Measurements from ENCODE around the gene PTGER4.

The PTGER4 gene

GRCh38 chr5:40648150-40648549 lies 31.6 kb upstream of the PTGER4 start:
- no peak for DNase-seq
- WGBS (ENCODE audit: insufficient coverage) = no CpG with 5 or more reads among the region's 1 CpG
- CTCF ChIA-PET = interaction anchor here (0.9 kb wide), 1 partner anchor 13 kb away, joined by 3 read pairs; no protein-coding TSS in a partner anchor
- Histone ChIP-seq H3K4me3 (ENCODE audit: control insufficient read depth in 1 of 7, extremely low read depth in 1 of 7, insufficient read depth in 4 of 7, low read depth in 2 of 7, low read length in 6 of 7) (no peak overlapping the region), H3K36me3 (ENCODE audit: control insufficient read depth in 4 of 4, insufficient read depth in 4 of 4, low read length in 3 of 4) (no peaks in the 10 kb centered on the region), H3K9me3 (ENCODE audit: control extremely low read depth in 1 of 5, control insufficient read depth in 4 of 5, insufficient read depth in 2 of 5, low read depth in 1 of 5, low read length in 4 of 5) (no peaks in the 10 kb centered on the region), H3K4me1 (ENCODE audit: control extremely low read depth in 1 of 4, control insufficient read depth in 4 of 4, insufficient read depth in 4 of 4, low read length in 3 of 4) (peaks cover 2 to 28% (median 10%) of the 10 kb centered on the region in 4 experiments), H3K27ac (ENCODE audit: insufficient read depth in 1 of 2, low read depth in 1 of 2, low read length in 2 of 2, poor library complexity in 1 of 2, severe bottlenecking in 2 of 2) (no peak overlapping the region), H3K27me3 (replicated peaks in 2 of 5; ENCODE audit: control insufficient read depth in 4 of 5, insufficient read depth in 5 of 5, low read length in 4 of 5) (no peaks in the 10 kb centered on the region)
- POLR2A ChIA-PET = no interaction called here

DNA sequence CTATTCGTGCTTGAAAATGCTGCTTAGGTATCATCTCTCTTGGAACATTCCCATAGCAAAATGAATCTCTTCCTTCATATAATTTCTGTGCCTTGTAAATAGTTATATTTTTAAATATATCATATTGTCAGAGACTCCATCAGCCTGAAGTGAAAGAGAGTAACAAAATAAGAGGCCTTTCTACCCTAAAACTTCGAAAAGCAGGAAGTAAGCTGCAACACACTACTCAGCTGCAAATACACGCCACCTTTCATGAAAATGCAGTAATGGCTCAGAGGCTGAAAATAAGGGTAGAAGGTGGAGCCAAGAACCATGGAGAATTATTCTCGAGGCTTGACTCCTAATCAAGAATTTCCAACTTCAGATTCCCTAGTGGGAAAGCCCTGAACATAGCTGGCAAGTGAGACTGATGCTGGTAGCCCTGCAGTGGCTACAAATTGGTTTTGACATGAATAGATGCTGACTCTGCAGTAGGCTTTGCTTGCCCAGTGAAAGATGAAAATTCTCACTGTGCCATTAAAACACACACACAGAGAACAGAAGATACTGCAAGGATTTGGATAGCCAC lies 30.2 kb upstream of the PTGER4 start:
- POLR2A ChIA-PET = no interaction called here
- peaks cover 9 to 42% (median 18%) of the 10 kb centered on the region in 4 experiments for H3K4me1 ChIP-seq (ENCODE audit: control extremely low read depth in 1 of 4, control insufficient read depth in 4 of 4, insufficient read depth in 4 of 4, low read length in 3 of 4)
- 39% methylated on average over 2 of the region's 4 CpGs for WGBS (ENCODE audit: insufficient coverage)
- H3K27ac ChIP-seq (ENCODE audit: insufficient read depth in 1 of 2, low read depth in 1 of 2, low read length in 2 of 2, poor library complexity in 1 of 2, severe bottlenecking in 2 of 2) = no peak overlapping the region
- H3K4me3 ChIP-seq (ENCODE audit: control insufficient read depth in 1 of 7, extremely low read depth in 1 of 7, insufficient read depth in 4 of 7, low read depth in 2 of 7, low read length in 6 of 7) = no peak overlapping the region
- H3K27me3 ChIP-seq (replicated peaks in 2 of 5; ENCODE audit: control insufficient read depth in 4 of 5, insufficient read depth in 5 of 5, low read length in 4 of 5) = no peaks in the 10 kb centered on the region
- no peaks in the 10 kb centered on the region for H3K9me3 ChIP-seq (ENCODE audit: control extremely low read depth in 1 of 5, control insufficient read depth in 4 of 5, insufficient read depth in 2 of 5, low read depth in 1 of 5, low read length in 4 of 5)
- H3K36me3 ChIP-seq (ENCODE audit: control insufficient read depth in 4 of 4, insufficient read depth in 4 of 4, low read length in 3 of 4) = no peaks in the 10 kb centered on the region
- CTCF ChIA-PET = interaction anchor here (1.3 kb wide), 1 partner anchor 28 kb away, joined by 3 read pairs; no protein-coding TSS in a partner anchor
- peak in 2 of 3 donors; percentile 51 to 60 for DNase-seq

DNA sequence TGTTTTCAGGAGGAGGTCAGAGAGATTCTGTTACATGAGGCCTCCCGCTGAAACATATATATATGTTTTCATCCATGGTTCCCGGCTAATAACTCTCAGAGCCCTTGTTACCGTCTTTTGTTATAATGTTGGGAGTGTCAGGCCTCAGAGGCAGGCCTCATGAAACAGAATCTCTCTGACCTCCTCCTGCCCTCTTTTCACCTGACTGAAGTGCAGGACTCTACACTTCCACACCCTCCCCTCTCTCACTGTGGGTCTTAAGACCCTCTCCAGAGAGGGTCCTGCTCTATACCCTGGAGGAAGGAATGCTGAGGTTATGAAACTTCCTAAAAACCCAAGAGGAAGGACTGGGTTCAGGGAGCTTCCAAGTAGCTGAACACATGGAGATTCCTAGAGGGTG lies 28.5 kb upstream of the PTGER4 start:
- POLR2A ChIA-PET = no interaction called here
- no peak overlapping the region for H3K4me3 ChIP-seq (ENCODE audit: control insufficient read depth in 1 of 7, extremely low read depth in 1 of 7, insufficient read depth in 4 of 7, low read depth in 2 of 7, low read length in 6 of 7)
- WGBS (ENCODE audit: insufficient coverage) = no CpG with 5 or more reads among the region's 3 CpGs
- H3K9me3 ChIP-seq (ENCODE audit: control extremely low read depth in 1 of 5, control insufficient read depth in 4 of 5, insufficient read depth in 2 of 5, low read depth in 1 of 5, low read length in 4 of 5) = no peaks in the 10 kb centered on the region
- no peak for DNase-seq
- CTCF ChIA-PET = interaction anchor here (0.9 to 1.7 kb wide), 2 partner anchors 29 to 37 kb away, joined by 3 read pairs; partner anchors contain the start of gene PTGER4
- H3K36me3 ChIP-seq (ENCODE audit: control insufficient read depth in 4 of 4, insufficient read depth in 4 of 4, low read length in 3 of 4) = no peaks in the 10 kb centered on the region
- H3K27ac ChIP-seq (ENCODE audit: insufficient read depth in 1 of 2, low read depth in 1 of 2, low read length in 2 of 2, poor library complexity in 1 of 2, severe bottlenecking in 2 of 2) = no peak overlapping the region
- H3K4me1 ChIP-seq (ENCODE audit: control extremely low read depth in 1 of 4, control insufficient read depth in 4 of 4, insufficient read depth in 4 of 4, low read length in 3 of 4) = peaks cover 9 to 48% (median 23%) of the 10 kb centered on the region in 4 experiments
- H3K27me3 ChIP-seq (replicated peaks in 2 of 5; ENCODE audit: control insufficient read depth in 4 of 5, insufficient read depth in 5 of 5, low read length in 4 of 5) = no peaks in the 10 kb centered on the region

DNA sequence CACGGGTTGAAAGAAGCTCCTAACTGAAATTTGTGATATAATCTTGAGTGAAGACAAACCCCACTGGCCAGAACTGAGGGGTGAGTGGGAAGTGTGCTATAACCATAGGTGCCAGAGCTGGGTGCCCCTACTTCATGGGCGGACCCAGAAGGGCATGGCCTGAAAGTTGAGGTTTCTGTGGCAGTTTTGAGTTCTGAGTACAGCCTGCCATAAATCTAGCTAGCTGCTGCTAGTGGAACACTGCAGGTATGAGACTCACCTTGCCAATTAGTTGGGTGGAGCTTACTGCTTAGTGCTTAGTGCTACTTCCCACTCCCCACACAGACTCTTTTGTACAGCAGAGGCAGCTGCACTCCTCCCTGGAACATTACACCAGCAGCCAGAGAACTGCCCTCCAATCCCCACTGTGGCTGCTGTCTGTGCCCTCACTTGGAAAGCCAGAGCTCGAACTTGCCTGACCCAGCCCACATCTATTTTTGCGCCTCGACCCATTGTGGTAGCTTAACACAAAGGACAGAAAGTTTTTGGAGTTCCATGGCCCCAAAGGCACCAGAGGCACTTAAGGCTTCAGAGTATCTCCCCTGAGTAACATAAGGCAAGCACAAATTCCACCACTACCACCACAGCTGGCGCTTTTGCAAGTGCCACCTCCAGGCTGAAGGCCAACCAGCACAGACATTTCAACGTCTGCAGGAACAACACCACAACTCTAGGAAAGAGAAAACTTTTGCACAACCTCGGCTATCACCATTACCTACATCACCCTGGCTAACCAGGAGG lies 27.1 kb upstream of the PTGER4 start:
- Histone ChIP-seq H3K36me3 (ENCODE audit: control insufficient read depth in 4 of 4, insufficient read depth in 4 of 4, low read length in 3 of 4) (no peaks in the 10 kb centered on the region), H3K9me3 (ENCODE audit: control extremely low read depth in 1 of 5, control insufficient read depth in 4 of 5, insufficient read depth in 2 of 5, low read depth in 1 of 5, low read length in 4 of 5) (no peaks in the 10 kb centered on the region), H3K4me1 (ENCODE audit: control extremely low read depth in 1 of 4, control insufficient read depth in 4 of 4, insufficient read depth in 4 of 4, low read length in 3 of 4) (peaks cover 9 to 48% (median 23%) of the 10 kb centered on the region in 4 experiments), H3K27ac (ENCODE audit: insufficient read depth in 1 of 2, low read depth in 1 of 2, low read length in 2 of 2, poor library complexity in 1 of 2, severe bottlenecking in 2 of 2) (no peak overlapping the region), H3K4me3 (ENCODE audit: control insufficient read depth in 1 of 7, extremely low read depth in 1 of 7, insufficient read depth in 4 of 7, low read depth in 2 of 7, low read length in 6 of 7) (no peak overlapping the region), H3K27me3 (replicated peaks in 2 of 5; ENCODE audit: control insufficient read depth in 4 of 5, insufficient read depth in 5 of 5, low read length in 4 of 5) (no peaks in the 10 kb centered on the region)
- POLR2A ChIA-PET = no interaction called here
- peak in 2 of 3 donors; percentile 35 to 56 for DNase-seq
- WGBS (ENCODE audit: insufficient coverage) = 68% methylated on average over 6 of the region's 8 CpGs
- CTCF ChIA-PET = interaction anchor here (0.5 to 1.7 kb wide), 8 partner anchors 9 to 255 kb away, joined by 3 to 5 read pairs (median 3); partner anchors contain the start of gene PTGER4

DNA sequence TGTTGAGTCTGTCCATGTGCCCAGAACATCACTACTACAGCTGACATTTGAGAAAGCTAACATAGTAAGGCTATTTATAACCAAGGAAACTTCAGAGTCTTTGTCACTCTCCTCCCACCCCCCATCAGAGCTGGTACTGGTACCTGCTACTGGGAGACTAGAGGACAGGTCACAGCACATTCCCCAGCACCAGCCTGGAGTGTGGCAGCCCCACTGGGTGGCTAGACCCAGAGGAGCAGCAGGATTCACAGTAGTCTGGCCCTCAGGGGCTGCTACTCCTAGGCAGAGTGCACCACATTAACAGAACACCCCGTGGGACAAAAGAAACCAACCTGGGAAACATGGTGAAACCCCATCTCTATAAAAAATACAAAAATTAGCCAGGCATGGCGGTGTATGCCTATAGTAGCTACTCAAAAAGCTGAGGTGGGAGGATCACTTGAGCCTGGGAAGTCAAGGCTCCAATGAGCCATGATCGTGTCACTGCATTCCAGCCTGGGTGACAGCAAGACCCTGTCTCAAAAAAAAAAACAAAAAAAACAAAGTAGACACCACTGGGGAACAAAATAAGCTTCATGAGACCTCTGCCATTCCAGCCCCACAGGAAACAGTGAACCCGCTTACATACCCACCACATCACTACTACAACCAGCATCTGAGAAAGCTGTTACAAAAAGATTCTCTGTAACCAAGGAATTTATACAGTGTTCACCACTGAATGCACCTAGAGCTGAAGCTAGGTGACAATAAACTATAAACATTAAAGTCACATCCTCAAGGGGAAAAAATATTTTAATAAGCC lies 26.3 kb upstream of the PTGER4 start:
- Histone ChIP-seq H3K9me3 (ENCODE audit: control extremely low read depth in 1 of 5, control insufficient read depth in 4 of 5, insufficient read depth in 2 of 5, low read depth in 1 of 5, low read length in 4 of 5) (no peaks in the 10 kb centered on the region), H3K4me3 (ENCODE audit: control insufficient read depth in 1 of 7, extremely low read depth in 1 of 7, insufficient read depth in 4 of 7, low read depth in 2 of 7, low read length in 6 of 7) (peak overlapping the region in 1 of 7 experiments; percentile 26), H3K27ac (ENCODE audit: insufficient read depth in 1 of 2, low read depth in 1 of 2, low read length in 2 of 2, poor library complexity in 1 of 2, severe bottlenecking in 2 of 2) (peak overlapping the region in 1 of 2 experiments; percentile 21), H3K36me3 (ENCODE audit: control insufficient read depth in 4 of 4, insufficient read depth in 4 of 4, low read length in 3 of 4) (no peaks in the 10 kb centered on the region), H3K27me3 (replicated peaks in 2 of 5; ENCODE audit: control insufficient read depth in 4 of 5, insufficient read depth in 5 of 5, low read length in 4 of 5) (no peaks in the 10 kb centered on the region), H3K4me1 (ENCODE audit: control extremely low read depth in 1 of 4, control insufficient read depth in 4 of 4, insufficient read depth in 4 of 4, low read length in 3 of 4) (peaks cover 9 to 45% (median 23%) of the 10 kb centered on the region in 4 experiments)
- ChIA-PET POLR2A (interaction anchor here (0.6 kb wide), 1 partner anchor 461 kb away, joined by 3 read pairs; no protein-coding TSS in a partner anchor), CTCF (interaction anchor here (0.8 to 1.3 kb wide), 6 partner anchors 8 to 256 kb away, joined by 3 read pairs; no protein-coding TSS in a partner anchor)
- WGBS (ENCODE audit: insufficient coverage) = 79% methylated on average over 2 of the region's 4 CpGs
- peak in 2 of 3 donors; percentile 35 to 76 for DNase-seq

DNA sequence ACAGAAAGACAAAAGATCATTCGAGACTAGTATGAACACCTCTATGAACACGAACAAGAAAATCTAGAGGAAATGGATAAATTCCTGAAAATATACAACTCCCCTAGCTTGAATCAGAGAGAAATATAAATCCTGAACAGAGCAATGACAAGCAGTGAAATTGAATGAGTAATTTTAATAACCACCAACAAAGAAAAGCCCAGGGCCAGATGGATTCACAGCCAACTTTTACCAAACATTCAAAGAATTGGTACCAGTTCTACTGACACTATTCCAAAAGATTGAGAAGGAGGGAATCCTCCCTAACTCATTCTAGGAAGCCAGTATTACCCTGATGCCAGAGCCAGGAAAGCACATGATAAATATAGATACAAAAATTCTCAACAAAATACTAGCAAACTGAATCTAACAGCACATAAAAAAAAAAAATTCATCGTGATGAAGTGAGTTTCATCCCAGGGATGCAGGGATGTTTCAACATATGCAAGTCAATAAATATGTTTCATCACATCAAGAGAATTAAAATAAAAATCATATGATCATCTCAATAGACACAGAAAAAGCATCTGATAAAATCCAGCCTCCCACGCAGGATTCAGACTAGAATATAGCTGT lies 25.2 kb upstream of the PTGER4 start:
- POLR2A ChIA-PET = no interaction called here
- Histone ChIP-seq H3K27me3 (replicated peaks in 2 of 5; ENCODE audit: control insufficient read depth in 4 of 5, insufficient read depth in 5 of 5, low read length in 4 of 5) (no peaks in the 10 kb centered on the region), H3K27ac (ENCODE audit: insufficient read depth in 1 of 2, low read depth in 1 of 2, low read length in 2 of 2, poor library complexity in 1 of 2, severe bottlenecking in 2 of 2) (no peak overlapping the region), H3K36me3 (ENCODE audit: control insufficient read depth in 4 of 4, insufficient read depth in 4 of 4, low read length in 3 of 4) (no peaks in the 10 kb centered on the region), H3K4me1 (ENCODE audit: control extremely low read depth in 1 of 4, control insufficient read depth in 4 of 4, insufficient read depth in 4 of 4, low read length in 3 of 4) (peaks cover 6 to 36% (median 22%) of the 10 kb centered on the region in 4 experiments), H3K9me3 (ENCODE audit: control extremely low read depth in 1 of 5, control insufficient read depth in 4 of 5, insufficient read depth in 2 of 5, low read depth in 1 of 5, low read length in 4 of 5) (no peaks in the 10 kb centered on the region), H3K4me3 (ENCODE audit: control insufficient read depth in 1 of 7, extremely low read depth in 1 of 7, insufficient read depth in 4 of 7, low read depth in 2 of 7, low read length in 6 of 7) (peak overlapping the region in 1 of 7 experiments; percentile 26)
- no peak for DNase-seq
- WGBS (ENCODE audit: insufficient coverage) = 83% methylated on average over 1 of the region's 4 CpGs
- CTCF ChIA-PET = interaction anchor here (0.8 to 2.1 kb wide), 3 partner anchors 14 to 74 kb away, joined by 3 to 6 read pairs (median 4); partner anchors contain the start of gene PTGER4

Data from common myeloid progenitor, CD34-positive (primary cell).